ENCODE measurements around the gene JAGN1.
"Not testable (repeated sequence)": the region's sequence is repeated elsewhere in the genome, so short reads cannot be mapped to it uniquely, and the experiment has no call there.

The JAGN1 gene

GRCh38 chr3:9899289-9899791, 8.9 kb downstream of the JAGN1 start:
- DNase-seq, result no peak

DNA sequence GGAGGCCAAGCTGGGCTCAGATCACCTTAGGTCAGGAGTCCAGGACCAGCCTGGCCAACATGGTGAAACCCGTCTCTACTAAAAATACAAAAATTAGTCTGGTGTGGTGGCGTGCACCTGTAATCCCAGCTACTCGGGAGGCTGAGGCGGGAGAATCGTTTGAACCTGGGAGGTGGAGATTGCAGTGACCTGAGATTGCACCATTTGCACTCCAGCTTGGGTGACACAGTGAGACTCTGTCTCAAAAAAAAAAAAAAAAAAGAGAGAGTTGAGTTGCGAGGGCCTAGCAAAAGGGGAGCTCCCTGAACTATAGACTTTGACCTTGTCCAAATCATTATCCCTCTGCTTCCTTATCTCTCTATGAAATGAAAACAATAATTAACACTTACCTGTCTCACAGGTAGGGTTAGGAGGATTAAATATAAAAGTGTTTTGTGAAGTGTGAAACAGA, 10.6 kb downstream of the JAGN1 start:
- DNase-seq, result not testable (repeated sequence)

DNA sequence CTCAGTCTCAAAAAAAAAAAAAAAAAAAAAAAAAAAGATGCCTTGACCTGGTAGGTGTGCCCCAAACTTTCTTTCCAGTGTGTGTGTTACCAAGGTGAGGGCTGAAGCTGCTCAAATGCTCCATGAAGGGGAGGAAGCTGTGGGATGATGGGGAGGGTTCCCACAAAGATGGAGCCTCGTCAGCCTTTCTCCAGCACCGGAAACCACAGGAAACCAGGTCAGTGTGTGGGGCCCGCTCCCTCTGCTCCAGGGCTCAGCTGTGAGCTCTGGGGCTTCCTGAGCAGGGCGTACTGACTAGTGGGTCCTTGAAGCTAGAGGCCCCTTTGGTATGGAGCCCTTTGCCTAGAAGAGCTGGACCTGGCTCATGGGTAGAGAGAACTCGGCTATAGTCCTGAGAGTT, 11.6 kb downstream of the JAGN1 start:
- DNase-seq, result no peak

- DNase-seq, result peak; percentile 40
Measured at GRCh38 chr3:9902372-9903237, 12.2 kb downstream of the JAGN1 start, which contains the start of gene IL17RE. Gene IL17RE (plus strand): TSS chr3:9902848. CDS start chr3:9902933, 85 bp downstream.

GRCh38 chr3:9903238-9903624, 12.8 kb downstream of the JAGN1 start:
- no peak for DNase-seq

DNA sequence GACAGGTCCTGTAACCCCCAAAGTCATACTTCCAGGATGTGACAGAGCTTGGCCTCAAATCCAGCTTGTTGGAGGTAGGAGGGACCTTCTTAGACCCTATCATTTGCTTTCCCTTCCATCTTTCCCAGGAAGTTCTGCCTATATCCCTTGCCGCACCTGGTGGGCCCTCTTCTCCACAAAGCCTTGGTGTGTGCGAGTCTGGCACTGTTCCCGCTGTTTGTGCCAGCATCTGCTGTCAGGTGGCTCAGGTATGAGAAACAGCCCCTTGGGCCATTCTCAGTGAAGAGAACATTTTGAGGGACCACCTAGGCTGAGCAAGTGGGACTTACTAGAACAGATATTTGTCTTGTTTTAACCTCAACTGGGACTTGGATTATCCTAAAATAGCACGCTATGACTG, 13.5 kb downstream of the JAGN1 start:
- DNase-seq, result no peak

- DNase-seq, result no peak
Measured at GRCh38 chr3:9906480-9906879, 16.1 kb downstream of the JAGN1 start.

DNA sequence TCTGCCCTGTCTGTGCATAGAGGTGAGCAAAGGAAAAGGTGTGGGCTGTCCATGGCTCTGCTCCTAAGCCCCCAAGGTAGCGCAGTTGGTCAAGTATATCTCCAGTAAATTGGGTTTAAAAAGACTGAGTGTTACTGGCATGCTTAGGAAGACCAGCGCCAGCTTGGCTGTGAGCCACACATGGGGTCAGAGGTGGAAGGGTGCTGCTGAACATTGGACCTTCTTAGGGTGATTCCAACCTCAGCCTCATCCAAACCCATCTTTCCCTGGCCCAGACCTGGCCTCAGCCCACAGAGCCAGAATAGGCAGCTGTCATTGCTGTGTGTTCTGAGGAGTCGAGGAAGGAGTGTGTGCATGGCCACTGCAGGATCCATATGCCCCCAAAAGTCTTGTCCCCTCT, 17.9 kb downstream of the JAGN1 start:
- DNase-seq, result no peak

DNA sequence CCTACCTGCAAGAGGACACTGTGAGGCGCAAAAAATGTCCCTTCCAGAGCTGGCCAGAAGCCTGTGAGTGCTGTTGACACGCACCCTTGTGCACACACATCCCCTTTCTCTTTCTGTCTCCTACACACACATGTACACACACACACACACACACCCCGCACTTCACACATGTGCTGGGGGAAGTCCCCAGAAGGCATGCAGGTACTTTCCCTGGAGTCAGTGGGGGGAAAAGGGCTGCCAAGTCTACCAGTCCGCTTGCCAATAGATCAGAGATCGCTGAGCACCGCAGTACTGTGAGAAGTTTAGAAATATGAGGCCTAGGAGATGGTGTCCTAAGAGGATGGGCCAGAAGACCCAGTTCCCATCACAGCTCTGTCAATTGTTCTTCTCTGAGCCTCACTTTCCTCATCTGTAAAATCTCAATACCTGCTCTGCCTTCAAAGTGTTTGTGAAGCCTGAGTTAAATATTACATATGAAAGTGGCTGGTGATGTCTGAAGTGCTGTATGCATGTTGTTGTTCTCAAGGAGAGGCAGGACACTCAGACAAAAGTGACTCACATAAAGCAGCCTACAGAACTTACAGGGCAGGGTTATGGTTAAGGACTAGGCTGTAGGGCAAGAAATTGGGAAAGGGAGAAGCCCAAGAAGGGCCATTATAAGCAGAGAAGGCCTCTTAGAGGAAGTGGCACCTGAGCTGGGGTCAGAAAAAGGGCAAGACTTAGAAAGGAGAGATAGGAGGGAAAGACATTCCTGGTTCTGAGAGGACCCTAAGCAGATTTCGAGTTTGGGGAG, 19.0 kb downstream of the JAGN1 start:
- DNase-seq, result no peak

DNA sequence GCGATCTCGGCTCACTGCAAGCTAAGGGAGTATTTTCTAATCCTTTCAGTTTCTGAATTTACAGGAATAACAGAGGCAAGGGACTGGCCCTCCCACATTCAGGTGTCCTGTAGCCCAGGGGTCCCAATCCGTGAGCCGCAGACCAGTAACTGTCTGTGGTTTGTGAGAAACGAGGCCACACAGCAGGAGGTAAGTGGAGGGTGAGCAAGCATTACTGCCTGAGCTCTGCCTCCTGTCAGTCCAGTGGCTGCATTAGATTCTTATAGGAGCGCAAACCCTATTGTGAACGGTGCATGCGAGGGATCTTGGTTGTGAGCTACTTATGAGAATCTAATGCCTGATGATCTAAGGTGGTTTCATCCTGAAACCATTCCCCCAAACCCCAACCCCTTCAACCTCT, 21.5 kb downstream of the JAGN1 start:
- DNase-seq, result no peak

DNA sequence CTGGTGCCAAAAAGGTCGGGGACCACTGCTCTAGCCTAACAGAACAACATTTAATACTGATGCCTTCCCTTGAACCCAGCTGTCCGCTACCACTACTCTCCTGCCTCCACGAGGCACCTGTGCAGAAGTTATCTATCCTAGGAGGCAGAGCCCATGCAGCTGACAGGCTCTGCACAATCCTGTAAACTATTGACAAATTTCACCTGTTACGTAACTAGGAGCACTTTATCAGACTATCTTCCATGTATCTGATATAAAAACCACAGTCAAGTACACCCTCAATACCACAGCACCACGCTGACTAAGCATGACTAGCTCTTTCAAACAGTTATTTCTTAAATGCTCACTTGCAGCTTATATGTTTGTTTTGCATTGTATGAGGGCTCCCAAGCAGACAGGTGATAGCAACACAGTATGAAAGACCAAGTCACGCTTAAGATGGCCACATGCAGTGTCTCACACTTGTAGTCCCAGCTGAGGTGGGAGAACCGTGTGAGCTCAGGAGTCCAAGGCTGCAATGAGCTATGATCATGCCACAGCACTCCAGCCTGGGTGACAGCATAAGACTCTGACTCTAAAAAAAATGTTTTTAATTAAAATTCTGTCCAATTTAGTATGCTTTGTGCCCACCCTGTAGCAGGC, 22.0 kb downstream of the JAGN1 start:
- no peak for DNase-seq

GRCh38 chr3:9913601-9914000, 23.2 kb downstream of the JAGN1 start:
- DNase-seq, result no peak

GRCh38 chr3:9914011-9914410, 23.6 kb downstream of the JAGN1 start:
- DNase-seq, result no peak

- DNase-seq, result no peak
Measured at GRCh38 chr3:9914559-9915253, 24.3 kb downstream of the JAGN1 start.

GRCh38 chr3:9915254-9916141, 25.1 kb downstream of the JAGN1 start:
- DNase-seq, result no peak

DNA sequence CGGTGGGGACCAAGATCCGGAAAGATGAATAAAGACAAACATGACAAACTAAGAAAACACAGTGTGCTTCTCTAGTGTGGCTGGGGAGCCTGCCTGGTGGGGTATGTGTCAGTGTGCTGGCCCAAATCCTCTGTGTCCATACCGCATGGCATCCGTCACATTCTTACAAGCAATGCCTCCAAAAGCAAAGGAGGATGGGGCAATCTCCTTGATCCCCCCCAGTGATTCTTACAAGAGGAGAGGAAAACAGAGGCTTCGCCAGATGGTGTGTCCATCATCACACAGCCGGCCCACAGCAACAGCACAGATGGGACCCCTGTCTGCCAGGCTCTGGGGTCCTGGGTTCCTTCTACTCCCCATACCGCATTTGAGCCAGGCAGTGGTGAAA, 25.9 kb downstream of the JAGN1 start:
- DNase-seq, result no peak

- peak; percentile 83 for DNase-seq
Measured at GRCh38 chr3:9916734-9917680, 26.6 kb downstream of the JAGN1 start, which contains the start of gene IL17RC. Gene IL17RC (plus strand): TSS chr3:9917098. CDS start chr3:9917316, 218 bp downstream.

- DNase-seq, result no peak
Measured at GRCh38 chr3:9917820-9918219, 27.4 kb downstream of the JAGN1 start.

- DNase-seq, result no peak
Measured at GRCh38 chr3:9918261-9919038, 28.0 kb downstream of the JAGN1 start.

Data from NCI-H510A (cell line).